NCI-H1930 (cell line): ENCODE measurements around the gene GPC5.

Source experiments
- DNase-seq, 2 experiments: peaks; one replicate each; lab custom pipeline; 2025; lab: John Stamatoyannopoulos, UW

GPC5 gene

GRCh38 chr13:91978571-91978970, 580.1 kb downstream of the GPC5 start:
- DNase-seq, result no peak

DNA sequence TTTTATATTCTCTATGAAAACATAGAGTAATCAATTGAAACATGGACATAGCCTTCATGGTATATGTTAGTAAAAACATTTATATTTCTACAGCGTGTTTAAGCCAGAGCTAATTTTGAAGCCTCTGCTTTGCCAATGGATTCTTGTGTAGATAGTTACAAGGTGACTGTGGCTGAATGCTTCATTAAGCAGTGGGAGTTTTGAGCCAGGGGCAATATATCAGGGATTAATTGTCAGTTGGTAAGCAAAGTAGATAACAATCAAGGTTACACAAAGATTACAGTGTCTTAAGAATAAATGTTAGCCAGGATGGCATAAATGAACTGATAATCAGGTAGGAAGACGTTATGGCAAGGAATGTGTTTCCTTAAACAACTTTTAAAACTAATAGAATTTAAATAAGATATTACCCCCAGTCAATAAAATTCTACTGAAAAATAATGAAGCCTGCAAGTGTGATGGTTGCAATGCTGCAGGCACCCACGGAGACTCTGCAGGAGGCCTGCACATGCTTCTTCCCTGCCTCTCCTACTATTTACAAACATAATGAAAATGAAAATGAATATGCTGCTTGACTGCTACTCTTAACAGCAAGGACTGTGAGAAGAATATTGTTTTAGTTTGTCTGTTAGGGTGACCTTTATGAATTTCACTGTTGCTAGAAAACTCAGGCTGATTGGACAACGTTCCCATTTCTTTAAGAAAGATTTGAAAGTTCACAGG, 588.5 kb downstream of the GPC5 start:
- DNase-seq, result no peak

- DNase-seq, result no peak
These were observed 589.9 kb downstream of the GPC5 start for GRCh38 chr13:91988331-91988730.

- no peak for DNase-seq
These were observed 614.4 kb downstream of the GPC5 start for GRCh38 chr13:92012787-92013186.

GRCh38 chr13:92017737-92018136, 619.3 kb downstream of the GPC5 start:
- DNase-seq, result no peak

DNA sequence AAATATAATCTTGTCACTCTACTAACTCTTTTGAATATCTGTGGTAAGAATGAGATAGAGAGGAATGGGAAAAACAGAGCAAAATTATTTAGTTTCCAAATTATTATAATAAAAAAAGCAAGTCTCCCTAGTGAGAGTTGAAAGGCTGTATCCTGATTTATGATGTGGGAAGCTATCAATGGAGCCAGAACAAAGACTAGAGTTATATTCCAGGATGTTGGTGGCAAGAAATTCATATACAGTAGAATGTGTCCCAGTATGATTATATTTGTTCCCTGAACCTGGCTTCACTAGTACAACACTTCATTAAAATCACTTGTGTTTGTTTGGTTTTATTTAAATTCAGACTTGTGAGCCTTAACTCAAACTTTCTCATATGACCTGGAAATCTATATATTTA, 630.3 kb downstream of the GPC5 start:
- no peak for DNase-seq

DNA sequence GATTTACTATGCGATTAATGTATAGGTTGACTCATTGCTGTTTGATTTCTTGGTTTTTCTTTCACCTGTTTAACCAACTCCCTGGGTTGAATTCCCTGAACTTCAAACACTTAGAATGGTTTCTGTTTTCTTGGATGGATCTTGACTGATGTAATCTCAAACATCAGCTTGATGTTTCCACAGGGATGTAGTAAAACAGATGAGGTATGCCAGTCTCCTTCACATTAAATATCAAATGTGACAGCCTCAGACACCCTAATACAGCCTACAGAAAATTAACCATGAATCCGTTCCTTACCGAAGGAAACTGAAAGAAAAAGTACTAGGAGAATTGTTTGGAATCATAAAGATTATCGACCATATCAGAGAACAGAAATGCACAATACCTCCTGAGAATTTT, 631.2 kb downstream of the GPC5 start:
- DNase-seq, result no peak

GRCh38 chr13:92038905-92039304, 640.5 kb downstream of the GPC5 start:
- DNase-seq, result no peak

GRCh38 chr13:92042522-92042921, 644.1 kb downstream of the GPC5 start:
- DNase-seq, result no peak

GRCh38 chr13:92044351-92044750, 645.9 kb downstream of the GPC5 start:
- no peak for DNase-seq

DNA sequence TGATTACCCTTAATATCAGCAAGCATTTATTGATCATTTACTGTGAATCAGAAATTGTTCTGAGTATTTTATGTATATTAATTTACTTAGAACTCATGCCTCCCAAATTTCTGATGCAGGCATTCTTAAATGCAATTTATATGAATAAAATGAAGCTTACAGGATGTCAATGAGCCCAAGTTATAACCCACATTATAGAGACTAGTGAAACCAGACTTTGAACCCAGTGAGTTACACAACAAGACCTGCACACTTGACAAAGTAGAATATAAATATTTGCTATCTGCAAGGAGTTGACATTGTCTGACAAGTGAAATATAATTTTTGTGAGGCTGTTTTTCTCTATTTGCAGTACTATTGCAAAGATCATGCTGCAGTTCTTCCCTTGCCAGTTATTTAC, 656.0 kb downstream of the GPC5 start:
- DNase-seq, result no peak

GRCh38 chr13:92074658-92075057, 676.2 kb downstream of the GPC5 start:
- no peak for DNase-seq

GRCh38 chr13:92097337-92097903, 699.0 kb downstream of the GPC5 start:
- no peak for DNase-seq

DNA sequence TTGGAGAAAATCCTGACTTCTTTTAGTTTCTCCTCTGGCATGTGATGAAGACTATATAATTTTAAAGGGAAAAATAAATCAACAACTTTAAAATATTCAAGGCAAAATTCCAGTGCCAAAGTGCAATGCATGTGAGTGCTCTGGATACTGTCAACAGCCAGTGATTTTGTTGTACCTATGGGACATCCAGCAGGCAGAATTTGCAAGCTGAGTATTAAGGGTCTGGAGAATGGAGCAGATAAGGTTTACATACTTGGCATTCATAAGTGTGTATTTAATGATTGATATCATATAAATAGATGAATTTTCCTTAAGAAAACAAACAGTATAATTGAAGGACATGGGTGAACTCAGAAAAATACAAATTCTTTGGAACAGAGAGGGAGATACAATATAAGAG, 703.4 kb downstream of the GPC5 start:
- DNase-seq, result no peak

DNA sequence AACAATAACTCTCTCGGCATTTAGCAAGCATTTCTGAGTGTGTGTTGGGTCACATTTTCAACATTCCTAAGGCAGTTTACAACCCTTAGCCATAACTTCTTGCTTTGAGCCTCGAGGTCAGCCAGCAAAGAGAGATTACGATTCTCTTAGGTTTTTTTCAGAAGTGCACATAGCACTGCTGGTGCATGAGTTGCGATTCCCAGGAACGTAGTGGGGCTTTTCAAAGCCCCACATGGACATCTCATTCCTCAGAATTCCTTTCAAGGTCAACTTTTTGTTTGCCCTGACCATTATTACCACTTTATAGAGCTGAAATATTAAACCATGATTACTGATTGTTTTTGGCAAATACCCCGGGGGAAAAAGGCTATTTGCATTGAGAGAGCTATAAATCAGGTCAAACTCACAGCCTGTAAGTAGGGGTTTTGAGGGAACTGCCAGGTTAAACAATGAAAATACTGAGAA, 705.3 kb downstream of the GPC5 start:
- no peak for DNase-seq

DNA sequence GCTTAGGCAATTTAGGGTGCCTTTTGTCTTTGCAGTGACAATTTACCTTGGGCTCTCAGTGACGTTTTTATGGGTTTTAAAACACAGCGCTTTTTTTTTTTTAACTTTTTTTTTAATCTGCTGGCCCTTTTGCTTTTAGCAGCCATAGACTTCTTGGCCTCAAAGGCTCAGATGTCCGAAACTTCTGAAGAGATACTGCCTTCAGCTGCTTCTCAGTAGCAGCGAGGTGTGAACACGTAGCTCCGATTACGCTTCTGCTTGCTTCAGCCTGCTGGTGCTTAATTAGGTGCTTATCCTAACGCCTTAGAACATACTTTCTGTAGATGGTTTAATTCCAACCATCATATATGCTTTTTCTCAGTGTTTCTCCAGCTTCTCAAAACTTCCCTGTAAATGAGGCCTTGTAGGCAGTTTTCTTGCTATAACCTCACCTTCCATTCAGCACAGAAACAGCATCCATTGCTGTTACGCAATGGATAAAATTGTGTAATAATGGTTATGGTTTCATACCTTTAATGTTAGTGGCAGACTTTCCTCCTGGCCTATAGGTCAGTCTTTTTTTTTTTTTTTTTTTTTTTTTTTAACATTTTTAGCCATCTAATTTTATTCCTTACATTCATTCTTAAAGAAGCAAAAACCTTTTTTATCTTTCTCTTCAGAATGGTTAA, 723.9 kb downstream of the GPC5 start:
- no peak for DNase-seq

GRCh38 chr13:92126399-92126798, 728.0 kb downstream of the GPC5 start:
- no peak for DNase-seq

DNA sequence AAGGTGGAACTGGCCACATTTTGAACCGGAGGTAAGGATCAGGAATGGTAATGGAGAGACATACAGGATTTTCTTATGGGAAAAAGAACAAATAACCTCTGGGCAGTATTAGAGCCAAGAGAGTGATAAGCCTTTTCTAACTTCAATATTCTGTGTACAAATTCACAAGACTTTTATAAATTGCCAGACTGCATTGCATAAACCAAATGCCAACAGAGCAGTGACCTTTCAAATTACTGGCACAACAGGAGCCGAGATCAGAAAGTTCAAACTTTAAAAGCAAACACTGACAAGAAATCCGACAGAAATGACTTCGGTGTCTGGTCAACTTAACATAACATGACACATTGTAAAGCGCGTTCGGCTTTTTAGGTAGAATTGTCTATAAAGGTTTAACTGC, 737.1 kb downstream of the GPC5 start:
- DNase-seq, result no peak

DNA sequence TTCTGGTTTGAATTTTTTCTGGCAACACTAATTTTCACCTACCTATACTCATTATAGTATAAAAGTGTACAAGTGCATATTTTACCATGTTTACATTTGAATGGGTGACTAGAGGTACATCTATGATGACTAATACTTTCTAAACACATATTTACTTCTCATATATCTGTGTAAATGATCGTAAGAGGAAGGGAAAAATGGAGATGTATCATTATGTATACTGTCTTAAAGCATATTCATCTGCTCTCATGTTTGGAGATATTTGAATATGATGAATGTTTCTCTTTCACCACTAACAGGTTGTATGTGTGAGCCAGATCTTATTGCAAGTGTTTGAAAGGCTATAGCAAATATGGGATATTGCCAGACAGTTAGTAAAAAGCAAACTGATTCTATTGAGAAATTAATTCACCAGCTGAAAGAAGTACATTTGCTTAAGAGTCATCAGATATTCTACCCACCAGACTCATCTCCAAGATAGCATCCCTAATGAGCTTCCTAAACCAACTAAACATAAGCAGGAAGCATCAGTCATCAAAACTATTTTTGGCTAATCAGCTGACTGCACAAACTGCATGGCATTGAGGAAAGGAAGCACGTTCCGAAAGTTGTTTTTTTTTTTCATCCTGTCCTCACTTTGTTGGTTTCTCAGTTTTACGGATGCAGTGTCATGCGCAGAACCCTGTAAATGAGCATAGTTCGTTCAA, 738.2 kb downstream of the GPC5 start:
- no peak for DNase-seq

DNA sequence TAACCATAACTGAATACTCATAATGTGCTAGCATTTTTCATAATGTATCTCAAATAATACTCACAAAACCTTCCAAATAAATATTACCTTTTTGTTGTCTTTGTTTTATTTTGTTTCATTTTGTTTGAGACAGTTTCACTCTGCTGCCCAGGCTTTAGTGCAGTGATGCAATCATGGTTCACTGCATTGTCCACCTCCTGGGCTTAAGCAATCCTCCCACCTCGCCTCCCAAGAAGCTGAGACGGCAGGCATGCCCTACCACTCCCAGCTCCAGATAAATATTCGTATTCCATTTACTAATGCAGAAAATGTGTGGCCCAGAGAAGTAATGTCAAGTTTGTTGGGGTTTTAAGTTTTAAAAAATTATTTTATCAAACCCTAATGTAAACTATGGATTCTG, 739.1 kb downstream of the GPC5 start:
- DNase-seq, result no peak

DNA sequence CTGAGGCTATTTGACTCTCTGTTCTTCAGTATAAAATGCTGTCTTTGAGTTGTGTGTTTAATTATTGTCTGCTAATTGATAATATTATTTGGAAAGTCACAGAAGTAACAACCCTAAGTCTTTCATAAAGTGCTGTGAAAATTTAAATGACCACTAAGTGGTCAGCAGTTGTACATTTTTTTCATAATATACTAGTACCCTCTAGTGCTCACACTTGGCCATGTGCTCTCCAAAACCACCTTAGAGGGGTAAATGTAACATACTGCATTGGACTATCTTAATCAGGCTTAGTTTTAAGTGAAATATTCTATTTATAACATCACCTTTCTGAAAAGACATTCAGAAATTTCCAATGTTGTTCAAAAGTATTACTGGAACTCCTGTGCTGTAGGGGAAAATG, 745.3 kb downstream of the GPC5 start:
- no peak for DNase-seq

DNA sequence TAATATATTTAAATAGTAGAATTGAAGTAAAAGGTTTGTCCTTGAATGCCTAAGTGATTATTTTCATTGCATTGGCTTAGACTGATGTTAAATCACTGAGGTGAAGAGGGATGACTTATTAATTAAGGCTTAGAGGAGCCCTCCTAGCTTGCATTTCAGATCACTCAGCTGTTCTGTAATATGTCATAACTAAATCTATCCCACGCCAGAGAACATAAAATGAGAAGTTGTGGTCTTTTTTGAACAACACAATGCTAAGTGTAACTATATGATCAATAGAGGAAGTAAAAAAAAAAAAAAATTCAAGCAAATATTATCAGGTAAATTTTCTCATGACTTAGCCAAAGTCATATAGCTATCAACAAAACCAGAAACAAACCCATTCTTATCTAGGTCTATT, 752.2 kb downstream of the GPC5 start:
- no peak for DNase-seq

DNA sequence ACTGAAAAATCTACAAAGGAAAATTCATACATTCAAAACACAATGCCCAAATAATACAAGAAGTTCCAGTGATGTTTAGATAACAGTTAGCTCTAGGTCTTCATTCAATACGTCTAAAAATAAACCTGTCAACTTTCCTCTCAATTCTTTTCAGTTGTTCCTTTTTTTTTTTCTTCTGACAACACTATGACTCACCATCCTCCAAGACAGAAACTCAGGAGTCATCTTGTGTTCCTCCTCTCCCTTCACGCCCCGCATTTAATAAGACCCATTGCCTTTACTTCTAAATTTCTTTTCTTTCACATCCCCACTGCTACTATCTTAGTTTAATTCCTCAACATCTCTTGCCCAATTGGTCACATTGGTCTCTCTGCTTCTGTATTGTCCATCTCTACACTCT, 759.9 kb downstream of the GPC5 start:
- no peak for DNase-seq
